Natural killer cell (primary cell): ENCODE data around the gene CTTN. TPM values are rescaled to one million over a fixed set of nuclear protein-coding genes. Genes with fewer than 3 reads are reported as not detected.

ENCODE experiments used
- ATAC-seq, 3 donors: fragments of 150-1000 bp in 2 of 3; fragments of 200-7000 bp in 1 of 3; cut with Tn5 transposase; 1 replicate in 1 of 3; 2 replicates in 2 of 3; pipeline ENCODE4 v1.10.0; 2021; ENCODE audit warnings: mild to moderate bottlenecking in 2 of 3, moderate library complexity in 2 of 3
- DNase-seq, 2 donors: peaks; one replicate each; pipeline versions ENCODE4 v3.0.0 to v3.0.0-alpha.2; 2013 to 2021; ENCODE audit warnings: mixed read lengths in 1 of 2
- H3K27ac ChIP-seq: one replicate; pipeline ENCODE4 v1.5.1; 2013; ENCODE audit warnings: mild to moderate bottlenecking, low read length
- H3K27me3 ChIP-seq: one replicate; pipeline ENCODE4 v1.6.1; 2013; ENCODE audit warnings: low read length; ENCODE audit not compliant: control insufficient read depth, insufficient read depth
- H3K36me3 ChIP-seq: one replicate; pipeline ENCODE4 v1.6.1; 2013; ENCODE audit warnings: low read length; ENCODE audit not compliant: control insufficient read depth, insufficient read depth
- H3K4me1 ChIP-seq: one replicate; pipeline ENCODE4 v1.6.1; 2013; ENCODE audit warnings: low read length; ENCODE audit not compliant: control insufficient read depth, insufficient read depth
- H3K4me3 ChIP-seq: one replicate; pipeline ENCODE4 v1.5.1; 2013; ENCODE audit warnings: low read length
- H3K9me3 ChIP-seq: one replicate; pipeline ENCODE4 v1.6.1; 2013; ENCODE audit warnings: low read length; ENCODE audit not compliant: control insufficient read depth, insufficient read depth
- H3K27ac Mint-ChIP-seq, 2 donors: one replicate each; pipeline ENCODE4 v1.8.0; 2022; ENCODE audit warnings: mild to moderate bottlenecking in 2 of 2, mixed read lengths in 2 of 2, moderate library complexity in 1 of 2
- H3K27me3 Mint-ChIP-seq, 2 donors: one replicate each; pipeline ENCODE4 v1.8.0; 2022; ENCODE audit warnings: low read depth in 2 of 2, mixed read lengths in 2 of 2
- H3K36me3 Mint-ChIP-seq: one replicate; pipeline ENCODE4 v1.8.0; 2022; ENCODE audit warnings: mixed read lengths
- H3K4me1 Mint-ChIP-seq, 2 donors: one replicate each; pipeline ENCODE4 v1.8.0; 2022; ENCODE audit warnings: mixed read lengths in 2 of 2
- H3K4me3 Mint-ChIP-seq: one replicate; pipeline ENCODE4 v1.8.0; 2022; ENCODE audit warnings: mild to moderate bottlenecking, moderate library complexity, mixed read lengths
- H3K9me3 Mint-ChIP-seq, 2 donors: one replicate each; pipeline ENCODE4 v1.8.0; 2022; ENCODE audit warnings: mixed read lengths in 2 of 2
- CTCF ChIP-seq: fragments of 200-600 bp; IDR thresholded peaks from one replicate; pipeline ENCODE4 v1.8.0; 2022; ENCODE audit warnings: antibody characterized with exemption
- WGBS: methylation state at CpG from one replicate; pipeline ENCODE4 v1.1.7; 2013; ENCODE audit warnings: missing lambda C conversion rate; ENCODE audit not compliant: insufficient coverage; 5-methylcytosine and 5-hydroxymethylcytosine counted together
- intact Hi-C: fragments of 100-400 bp; cut with micrococcal nuclease; formaldehyde crosslinking; loops from one replicate; pipeline ENCODE4 v1.14.2; 2022
- total RNA-seq, 4 donors: library from RNA; stranded (reverse); fragments of 120-200 nt in 1 of 4; gene quantifications; one replicate each; pipeline versions ENCODE4 v1.2.3 to v1.2.4, GENCODE V29; 2013 to 2022

Gene CTTN
- total RNA-seq, 3 donors from 2014 or later (not counting 1 experiment from before 2014, with no cell fraction given) = 0.59 to 5.8 (median 1.8) TPM

GRCh38 chr11:70415191-70415590 lies 16.9 kb downstream of the CTTN start:
- Mint-ChIP-seq H3K27ac (no peak overlapping the region), H3K4me1 (peaks cover 4 to 8% of the 10 kb centered on the region in 2 donors), H3K36me3 (no peaks in the 10 kb centered on the region), H3K9me3 (no peaks in the 10 kb centered on the region), H3K27me3 (peaks cover 73 to 81% of the 10 kb centered on the region in 2 donors), H3K4me3 (no peak overlapping the region)
- no peak overlapping the region for H3K27ac ChIP-seq
- H3K4me3 ChIP-seq = no peak overlapping the region
- peaks cover 37% of the 10 kb centered on the region for H3K27me3 ChIP-seq
- WGBS = 78% methylated on average over 10 of the region's 10 CpGs
- no peak for ATAC-seq
- no peaks in the 10 kb centered on the region for H3K36me3 ChIP-seq
- peaks cover 4% of the 10 kb centered on the region for H3K4me1 ChIP-seq
- no peak for TF ChIP-seq CTCF
- intact Hi-C loops = no loop called here
- H3K9me3 ChIP-seq = no peaks in the 10 kb centered on the region
- no peak for DNase-seq

- ATAC-seq (peak in 1 of 3 donors; percentile 32), DNase-seq (no peak)
- Histone ChIP-seq H3K27ac (no peak overlapping the region), H3K27me3 (peaks cover 39% of the 10 kb centered on the region), H3K4me3 (no peak overlapping the region), H3K36me3 (no peaks in the 10 kb centered on the region), H3K4me1 (peaks cover 4% of the 10 kb centered on the region), H3K9me3 (no peaks in the 10 kb centered on the region)
- intact Hi-C loops = no loop called here
- peaks cover 4 to 8% of the 10 kb centered on the region in 2 donors for H3K4me1 Mint-ChIP-seq
- no peak overlapping the region for H3K4me3 Mint-ChIP-seq
- no peak overlapping the region for H3K27ac Mint-ChIP-seq
- peaks cover 71 to 80% of the 10 kb centered on the region in 2 donors for H3K27me3 Mint-ChIP-seq
- H3K9me3 Mint-ChIP-seq = no peaks in the 10 kb centered on the region
- TF ChIP-seq CTCF = no peak
- 34% methylated on average over 25 of the region's 25 CpGs for WGBS
- H3K36me3 Mint-ChIP-seq = no peaks in the 10 kb centered on the region
Observed at GRCh38 chr11:70415642-70416395, 17.5 kb downstream of the CTTN start.

- Histone ChIP-seq H3K36me3 (no peaks in the 10 kb centered on the region), H3K9me3 (no peaks in the 10 kb centered on the region), H3K27ac (no peak overlapping the region), H3K27me3 (peaks cover 49% of the 10 kb centered on the region), H3K4me1 (peaks cover 4% of the 10 kb centered on the region), H3K4me3 (no peak overlapping the region)
- intact Hi-C loops = no loop called here
- Mint-ChIP-seq H3K9me3 (no peaks in the 10 kb centered on the region), H3K27me3 (peaks cover 70 to 81% of the 10 kb centered on the region in 2 donors), H3K4me3 (no peak overlapping the region), H3K4me1 (peaks cover 7 to 8% of the 10 kb centered on the region in 2 donors), H3K27ac (no peak overlapping the region), H3K36me3 (no peaks in the 10 kb centered on the region)
- TF ChIP-seq CTCF = no peak
- DNase-seq (no peak), ATAC-seq (no peak)
- 94% methylated on average over 20 of the region's 20 CpGs for WGBS
Observed at GRCh38 chr11:70416881-70417280, 18.6 kb downstream of the CTTN start.

GRCh38 chr11:70418130-70418529 lies 19.8 kb downstream of the CTTN start:
- no peaks in the 10 kb centered on the region for H3K36me3 Mint-ChIP-seq
- H3K4me1 Mint-ChIP-seq = peaks cover 13 to 14% of the 10 kb centered on the region in 2 donors
- TF ChIP-seq CTCF = no peak
- no peaks in the 10 kb centered on the region for H3K9me3 Mint-ChIP-seq
- peaks cover 70 to 81% of the 10 kb centered on the region in 2 donors for H3K27me3 Mint-ChIP-seq
- H3K27ac Mint-ChIP-seq = no peak overlapping the region
- no peak for ATAC-seq
- Histone ChIP-seq H3K4me1 (peaks cover 8% of the 10 kb centered on the region), H3K9me3 (no peaks in the 10 kb centered on the region), H3K4me3 (no peak overlapping the region), H3K36me3 (no peaks in the 10 kb centered on the region), H3K27ac (no peak overlapping the region), H3K27me3 (peaks cover 57% of the 10 kb centered on the region)
- WGBS = 96% methylated on average over 12 of the region's 12 CpGs
- intact Hi-C loops = no loop called here
- no peak overlapping the region for H3K4me3 Mint-ChIP-seq
- no peak for DNase-seq
